ENCODE data around the gene RAB8B.

- TF ChIP-seq, protein P1, sequence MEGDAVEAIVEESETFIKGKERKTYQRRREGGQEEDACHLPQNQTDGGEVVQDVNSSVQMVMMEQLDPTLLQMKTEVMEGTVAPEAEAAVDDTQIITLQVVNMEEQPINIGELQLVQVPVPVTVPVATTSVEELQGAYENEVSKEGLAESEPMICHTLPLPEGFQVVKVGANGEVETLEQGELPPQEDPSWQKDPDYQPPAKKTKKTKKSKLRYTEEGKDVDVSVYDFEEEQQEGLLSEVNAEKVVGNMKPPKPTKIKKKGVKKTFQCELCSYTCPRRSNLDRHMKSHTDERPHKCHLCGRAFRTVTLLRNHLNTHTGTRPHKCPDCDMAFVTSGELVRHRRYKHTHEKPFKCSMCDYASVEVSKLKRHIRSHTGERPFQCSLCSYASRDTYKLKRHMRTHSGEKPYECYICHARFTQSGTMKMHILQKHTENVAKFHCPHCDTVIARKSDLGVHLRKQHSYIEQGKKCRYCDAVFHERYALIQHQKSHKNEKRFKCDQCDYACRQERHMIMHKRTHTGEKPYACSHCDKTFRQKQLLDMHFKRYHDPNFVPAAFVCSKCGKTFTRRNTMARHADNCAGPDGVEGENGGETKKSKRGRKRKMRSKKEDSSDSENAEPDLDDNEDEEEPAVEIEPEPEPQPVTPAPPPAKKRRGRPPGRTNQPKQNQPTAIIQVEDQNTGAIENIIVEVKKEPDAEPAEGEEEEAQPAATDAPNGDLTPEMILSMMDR (IDR thresholded peaks at IDR 0.05; ENCODE audit: insufficient read depth, low read length, poor library complexity, severe bottlenecking), result no peak
- TF ChIP-seq EZH2phosphoT487 (conservative IDR thresholded peaks at IDR 0.05; ENCODE audit: low read length), result no peak
Observed at GRCh38 chr15:63195569-63196015, 6.2 kb downstream of the RAB8B start.
